ENCODE data around the gene FCGR3A.
"Not testable (repeated sequence)": the region's sequence is repeated elsewhere in the genome, so short reads cannot be mapped to it uniquely, and the experiment has no call there.

Gene FCGR3A

GRCh38 chr1:161524742-161525291, 24.8 kb downstream of the FCGR3A start:
- ATAC-seq = peak; percentile 4
- H3K27ac Mint-ChIP-seq, H3K36me3 Mint-ChIP-seq, H3K4me1 Mint-ChIP-seq, H3K27me3 Mint-ChIP-seq, H3K9me3 Mint-ChIP-seq: not testable (repeated sequence)
- peak overlapping the region; percentile 75 for H3K4me3 Mint-ChIP-seq

GRCh38 chr1:161523817-161524741, 25.5 kb downstream of the FCGR3A start, which contains the start of gene HSPA6:
Gene HSPA6 (plus strand): TSS chr1:161524540. CDS start chr1:161524659, 119 bp downstream.
- peak; percentile 84 for ATAC-seq
- H3K27me3 Mint-ChIP-seq, H3K9me3 Mint-ChIP-seq, H3K4me1 Mint-ChIP-seq, H3K36me3 Mint-ChIP-seq: not testable (repeated sequence)
- peak within 1 kb of the TSS; percentile 82 for H3K27ac Mint-ChIP-seq
- H3K4me3 Mint-ChIP-seq = peak within 1 kb of the TSS; percentile 83

GRCh38 chr1:161523041-161523816, 26.4 kb downstream of the FCGR3A start:
- not testable (repeated sequence) for H3K9me3 Mint-ChIP-seq, H3K27me3 Mint-ChIP-seq, H3K36me3 Mint-ChIP-seq, H3K4me1 Mint-ChIP-seq, ATAC-seq
- Mint-ChIP-seq H3K4me3 (peak overlapping the region; percentile 83), H3K27ac (peak overlapping the region; percentile 82)

GRCh38 chr1:161513953-161514352, 35.7 kb downstream of the FCGR3A start:
- H3K27me3 Mint-ChIP-seq = not testable (repeated sequence)

GRCh38 chr1:161513448-161513780, 36.2 kb downstream of the FCGR3A start:
- not testable (repeated sequence) for H3K4me1 Mint-ChIP-seq, ATAC-seq, H3K4me3 Mint-ChIP-seq, H3K27ac Mint-ChIP-seq, H3K36me3 Mint-ChIP-seq, H3K27me3 Mint-ChIP-seq, H3K9me3 Mint-ChIP-seq

More at GRCh38 chr1:161513953-161514352, 35.7 kb downstream of the FCGR3A start:
- not testable (repeated sequence) for ATAC-seq, H3K9me3 Mint-ChIP-seq, H3K4me1 Mint-ChIP-seq, H3K27ac Mint-ChIP-seq, H3K4me3 Mint-ChIP-seq, H3K36me3 Mint-ChIP-seq

GRCh38 chr1:161512636-161513447, 36.8 kb downstream of the FCGR3A start:
- not testable (repeated sequence) for ATAC-seq, H3K9me3 Mint-ChIP-seq, H3K4me1 Mint-ChIP-seq, H3K27me3 Mint-ChIP-seq, H3K36me3 Mint-ChIP-seq, H3K27ac Mint-ChIP-seq, H3K4me3 Mint-ChIP-seq

- no peaks in the 10 kb centered on the region for H3K9me3 Mint-ChIP-seq
- ATAC-seq = no peak
- H3K27me3 Mint-ChIP-seq = no peaks in the 10 kb centered on the region
- no peak overlapping the region for H3K4me3 Mint-ChIP-seq
- H3K4me1 Mint-ChIP-seq = peaks cover 11% of the 10 kb centered on the region
- H3K36me3 Mint-ChIP-seq = no peaks in the 10 kb centered on the region
- H3K27ac Mint-ChIP-seq = no peak overlapping the region
These were observed 37.9 kb downstream of the FCGR3A start for GRCh38 chr1:161511756-161512060.

GRCh38 chr1:161511018-161511755, 38.4 kb downstream of the FCGR3A start:
- Mint-ChIP-seq H3K27me3 (no peaks in the 10 kb centered on the region), H3K4me3 (no peak overlapping the region), H3K4me1 (peaks cover 16% of the 10 kb centered on the region), H3K36me3 (no peaks in the 10 kb centered on the region), H3K27ac (no peak overlapping the region), H3K9me3 (no peaks in the 10 kb centered on the region)
- ATAC-seq = no peak

GRCh38 chr1:161510477-161510876, 39.1 kb downstream of the FCGR3A start:
- Mint-ChIP-seq H3K27ac (no peak overlapping the region), H3K4me1 (peaks cover 23% of the 10 kb centered on the region), H3K36me3 (no peaks in the 10 kb centered on the region), H3K27me3 (no peaks in the 10 kb centered on the region), H3K9me3 (no peaks in the 10 kb centered on the region), H3K4me3 (no peak overlapping the region)
- ATAC-seq = no peak

GRCh38 chr1:161506336-161507223, 43.0 kb downstream of the FCGR3A start:
- no peaks in the 10 kb centered on the region for H3K36me3 Mint-ChIP-seq
- H3K9me3 Mint-ChIP-seq = no peaks in the 10 kb centered on the region
- peaks cover 22% of the 10 kb centered on the region for H3K4me1 Mint-ChIP-seq
- H3K27me3 Mint-ChIP-seq = no peaks in the 10 kb centered on the region
- H3K27ac Mint-ChIP-seq = peak overlapping the region; percentile 73
- peak; percentile 48 for ATAC-seq
- no peak overlapping the region for H3K4me3 Mint-ChIP-seq

- H3K36me3 Mint-ChIP-seq = no peaks in the 10 kb centered on the region
- no peak for ATAC-seq
- H3K4me3 Mint-ChIP-seq = no peak overlapping the region
- H3K27me3 Mint-ChIP-seq = no peaks in the 10 kb centered on the region
- H3K4me1 Mint-ChIP-seq = peaks cover 22% of the 10 kb centered on the region
- no peaks in the 10 kb centered on the region for H3K9me3 Mint-ChIP-seq
- peak overlapping the region; percentile 73 for H3K27ac Mint-ChIP-seq
These were observed 43.9 kb downstream of the FCGR3A start for GRCh38 chr1:161505686-161506085.

GRCh38 chr1:161503394-161503748, 46.2 kb downstream of the FCGR3A start:
- ATAC-seq = no peak
- no peaks in the 10 kb centered on the region for H3K36me3 Mint-ChIP-seq
- H3K4me1 Mint-ChIP-seq = peaks cover 39% of the 10 kb centered on the region
- no peak overlapping the region for H3K4me3 Mint-ChIP-seq
- no peaks in the 10 kb centered on the region for H3K27me3 Mint-ChIP-seq
- no peak overlapping the region for H3K27ac Mint-ChIP-seq
- H3K9me3 Mint-ChIP-seq = no peaks in the 10 kb centered on the region

GRCh38 chr1:161502641-161503393, 46.8 kb downstream of the FCGR3A start:
- Mint-ChIP-seq H3K27me3 (no peaks in the 10 kb centered on the region), H3K36me3 (no peaks in the 10 kb centered on the region), H3K9me3 (no peaks in the 10 kb centered on the region), H3K27ac (no peak overlapping the region), H3K4me1 (peaks cover 39% of the 10 kb centered on the region), H3K4me3 (no peak overlapping the region)
- no peak for ATAC-seq

All from stimulated activated memory B cell treated with anti-CD40 and anti-IgM and Interleukin-4, amounts not matched to agents 10 μg/mL and 1 μg/mL and 100 μg/mL, for 72 hours (primary cell).